Head of caudate nucleus (tissue), 42 donors: ENCODE results near the gene SLITRK1.

Experiments used
- DNase-seq, 42 donors: peaks; one replicate each; pipeline versions ENCODE4 v3.0.0 to v3.0.0-alpha.2; 2020 to 2021; ENCODE audit warnings: mixed read lengths in 7 of 42
- intact Hi-C: fragments of 100-400 bp; cut with DNase I; formaldehyde crosslinking; loops from one replicate; pipeline ENCODE4 v1.15.0; 2022

Gene SLITRK1

GRCh38 chr13:83881917-83882605 lies at the start of gene SLITRK1:
Gene SLITRK1 (minus strand): TSS chr13:83882474. CDS start chr13:83881507, 967 bp downstream.
- intact Hi-C loops, result loop anchor here (5.0 to 10.0 kb wide), 2 partner anchors 57 to 115 kb away; no protein-coding TSS in a partner anchor
- peak; percentile 73 to 97 (median 86) for DNase-seq

- intact Hi-C loops, result no loop called here
- no peak for DNase-seq
These were observed 46.9 kb upstream of the SLITRK1 start for GRCh38 chr13:83929157-83929556.

DNA sequence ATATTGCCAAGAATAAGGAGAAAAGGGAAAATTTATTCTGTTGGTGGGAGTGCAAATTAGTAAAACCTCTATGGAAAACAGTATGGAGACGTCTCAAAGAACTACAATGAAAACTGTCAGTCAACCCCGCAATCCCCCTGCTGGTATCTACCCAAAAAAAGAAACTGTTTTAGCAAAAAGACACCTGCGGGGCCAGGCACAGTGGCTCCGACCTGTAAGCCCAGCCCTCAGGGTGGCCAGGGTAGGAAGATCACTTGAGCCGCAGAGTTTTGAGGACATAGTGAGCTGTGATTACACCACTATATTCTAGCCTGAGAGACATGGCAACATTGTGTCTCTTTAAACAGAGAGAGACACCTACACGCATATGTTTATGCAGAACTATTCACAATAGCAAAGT lies 37.5 kb upstream of the SLITRK1 start:
- no peak for DNase-seq
- intact Hi-C loops, result no loop called here

- intact Hi-C loops, result no loop called here
- DNase-seq, result no peak
These were observed 32.1 kb upstream of the SLITRK1 start for GRCh38 chr13:83914368-83914767.

DNA sequence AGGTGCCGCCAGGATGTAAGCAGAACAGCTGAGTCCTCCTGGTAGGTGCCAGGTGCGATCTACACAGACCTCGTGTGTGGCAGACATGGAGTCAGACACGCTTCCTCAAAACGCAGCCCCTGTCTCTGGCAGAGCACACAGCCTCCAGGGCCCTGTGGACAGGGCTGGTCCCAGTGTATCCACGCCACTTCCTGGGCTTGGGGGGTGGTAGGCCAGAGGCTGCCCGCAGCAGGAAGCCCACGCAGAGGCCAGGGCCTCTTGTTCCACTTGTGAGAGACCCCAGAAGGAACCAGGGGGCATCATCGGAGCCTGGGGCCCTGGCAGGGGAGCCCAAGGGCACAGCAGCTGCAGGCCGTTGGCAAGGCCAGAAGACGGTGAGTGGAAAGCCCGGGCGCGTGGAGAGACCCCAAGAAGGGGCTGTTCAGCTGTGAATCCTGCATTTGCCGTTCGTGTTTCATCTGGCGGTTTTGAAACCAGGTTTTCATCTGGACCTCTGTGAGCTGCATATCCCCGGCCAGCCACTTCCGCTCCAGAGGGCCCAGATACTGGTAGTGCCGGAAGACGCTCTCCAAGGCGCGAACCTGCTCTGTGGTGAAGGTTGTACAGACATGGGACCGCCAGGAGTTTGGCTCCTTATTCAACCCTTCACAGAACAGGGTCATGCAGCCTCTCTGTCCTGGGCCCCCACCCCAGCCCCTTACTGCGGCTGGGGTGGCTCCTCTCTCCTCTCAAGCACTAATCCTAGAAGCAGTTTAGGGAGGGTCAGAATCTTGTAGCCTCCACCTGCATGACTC lies 25.1 kb upstream of the SLITRK1 start:
- DNase-seq, result no peak
- intact Hi-C loops, result no loop called here

DNA sequence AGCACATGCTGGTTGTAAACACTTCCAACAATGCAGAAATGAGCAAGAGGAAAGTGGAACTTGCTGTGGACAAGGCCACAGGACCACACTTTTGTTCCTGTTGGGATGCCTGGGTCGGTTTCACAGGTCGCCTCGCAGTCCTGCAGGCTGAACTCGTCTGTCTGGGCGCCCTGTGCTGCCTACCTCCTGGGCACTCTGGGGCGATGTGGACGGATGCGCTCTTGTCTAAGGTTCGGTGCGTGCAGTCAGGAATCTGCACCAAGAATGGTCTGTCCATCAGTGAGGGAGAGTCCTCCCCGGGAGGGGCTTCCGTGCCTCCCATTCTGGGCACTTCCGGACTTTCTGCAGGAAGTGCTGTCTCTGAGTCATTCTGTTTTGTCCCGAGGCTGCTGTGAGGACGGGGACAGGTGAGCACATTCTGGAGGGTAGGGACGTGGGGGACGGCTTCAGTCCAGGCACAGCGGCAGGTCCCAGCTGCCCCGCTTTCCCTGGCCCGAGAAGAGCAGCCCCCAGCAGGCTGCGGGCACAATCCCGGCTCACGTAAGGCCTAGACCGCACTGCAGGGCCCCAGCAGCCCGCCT lies 24.1 kb upstream of the SLITRK1 start:
- DNase-seq, result no peak
- intact Hi-C loops, result no loop called here

GRCh38 chr13:83905641-83906040 lies 23.4 kb upstream of the SLITRK1 start:
- intact Hi-C loops, result no loop called here
- DNase-seq, result no peak

- intact Hi-C loops, result no loop called here
- no peak for DNase-seq
These were observed 13.8 kb upstream of the SLITRK1 start for GRCh38 chr13:83895994-83896580.

GRCh38 chr13:83890358-83890757 lies 8.1 kb upstream of the SLITRK1 start:
- DNase-seq, result no peak
- intact Hi-C loops, result no loop called here

GRCh38 chr13:83884141-83884540 lies 1.9 kb upstream of the SLITRK1 start:
- intact Hi-C loops, result loop anchor here (5.0 to 10.0 kb wide), 2 partner anchors 59 to 117 kb away; no protein-coding TSS in a partner anchor

GRCh38 chr13:83883061-83883523 lies 818 bp upstream of the SLITRK1 start:
- DNase-seq, result peak in 32 of 42 donors; percentile 15 to 71 (median 38)

More at GRCh38 chr13:83884141-83884540, 1.9 kb upstream of the SLITRK1 start:
- DNase-seq, result no peak

GRCh38 chr13:83882606-83882959 lies 309 bp upstream of the SLITRK1 start:
- DNase-seq, result no peak
- intact Hi-C loops, result loop anchor here (5.0 to 10.0 kb wide), 2 partner anchors 58 to 115 kb away; no protein-coding TSS in a partner anchor

More at GRCh38 chr13:83883061-83883523, 818 bp upstream of the SLITRK1 start:
- intact Hi-C loops, result loop anchor here (5.0 to 10.0 kb wide), 2 partner anchors 58 to 116 kb away; no protein-coding TSS in a partner anchor

DNA sequence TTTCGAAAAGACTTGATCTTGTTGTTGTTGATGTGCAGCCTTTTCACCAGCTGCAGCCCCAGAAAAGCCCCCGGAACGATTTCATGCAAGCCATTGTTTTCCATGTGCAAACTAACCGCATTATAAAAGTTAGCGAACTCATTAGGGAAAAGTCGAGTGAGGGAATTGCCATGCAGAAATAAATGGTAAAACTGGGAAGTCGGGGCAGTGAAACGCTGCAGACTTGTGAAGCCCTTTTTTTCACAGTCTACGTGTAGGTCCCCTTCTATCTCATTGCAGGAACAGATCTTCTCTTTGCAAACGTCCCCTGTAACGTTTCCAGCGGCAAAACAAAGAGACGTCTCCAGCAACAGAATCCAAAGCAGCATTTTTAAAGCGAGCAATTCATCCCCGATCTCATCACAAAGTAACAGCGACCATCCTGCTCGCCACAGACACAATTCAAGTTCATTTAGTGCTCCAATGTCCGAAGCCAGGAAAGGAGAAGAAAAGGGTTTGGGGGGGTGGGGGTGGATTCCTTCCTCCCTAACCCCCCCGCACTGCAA lies 1.1 kb downstream of the SLITRK1 start:
- peak in 21 of 42 donors; percentile 8 to 62 (median 27) for DNase-seq
- intact Hi-C loops, result loop anchor here (5.0 to 10.0 kb wide), 2 partner anchors 56 to 114 kb away; no protein-coding TSS in a partner anchor

DNA sequence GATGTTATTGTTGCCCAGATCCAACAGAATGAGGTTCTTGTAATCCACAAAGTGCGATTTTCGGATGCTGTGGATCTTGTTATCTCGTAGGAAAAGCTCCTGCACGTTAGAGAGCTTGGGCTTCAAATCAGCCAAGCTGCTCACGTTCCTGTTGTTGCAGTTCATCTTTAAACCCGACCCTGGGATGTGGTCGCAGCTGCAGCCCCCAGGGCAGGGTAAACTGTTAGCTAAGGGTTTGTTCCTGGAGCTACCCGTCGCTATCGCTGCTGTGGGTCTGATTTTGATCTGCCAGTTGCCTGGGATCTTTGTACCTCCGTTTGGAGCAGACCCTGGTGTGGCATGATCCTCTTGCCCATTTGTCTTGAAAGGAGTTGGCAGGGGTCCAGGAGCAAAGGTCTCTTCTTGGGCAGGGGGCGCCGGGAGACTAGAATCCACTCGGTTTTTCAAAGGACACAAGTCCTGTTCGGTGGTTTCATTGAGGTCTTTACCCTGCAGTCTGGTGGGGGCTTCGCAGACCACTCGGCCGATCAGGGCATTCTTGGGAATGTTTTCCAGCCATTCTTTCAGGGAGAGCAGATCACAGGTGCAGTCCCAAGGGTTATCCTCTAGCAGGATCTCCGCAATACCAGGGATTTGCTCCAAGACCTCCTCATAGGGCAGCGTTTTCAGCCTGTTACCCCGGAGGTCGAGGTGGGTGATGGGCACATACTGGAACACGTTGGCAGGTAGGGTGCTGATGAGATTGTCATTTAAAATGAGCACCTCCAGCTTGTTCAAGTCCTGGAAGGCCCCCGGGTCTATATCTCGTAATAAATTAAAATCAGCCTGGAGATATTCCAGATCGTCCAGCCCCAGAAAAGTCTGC lies 1.8 kb downstream of the SLITRK1 start:
- intact Hi-C loops, result loop anchor here (5.0 to 10.0 kb wide), 2 partner anchors 56 to 113 kb away; no protein-coding TSS in a partner anchor

DNA sequence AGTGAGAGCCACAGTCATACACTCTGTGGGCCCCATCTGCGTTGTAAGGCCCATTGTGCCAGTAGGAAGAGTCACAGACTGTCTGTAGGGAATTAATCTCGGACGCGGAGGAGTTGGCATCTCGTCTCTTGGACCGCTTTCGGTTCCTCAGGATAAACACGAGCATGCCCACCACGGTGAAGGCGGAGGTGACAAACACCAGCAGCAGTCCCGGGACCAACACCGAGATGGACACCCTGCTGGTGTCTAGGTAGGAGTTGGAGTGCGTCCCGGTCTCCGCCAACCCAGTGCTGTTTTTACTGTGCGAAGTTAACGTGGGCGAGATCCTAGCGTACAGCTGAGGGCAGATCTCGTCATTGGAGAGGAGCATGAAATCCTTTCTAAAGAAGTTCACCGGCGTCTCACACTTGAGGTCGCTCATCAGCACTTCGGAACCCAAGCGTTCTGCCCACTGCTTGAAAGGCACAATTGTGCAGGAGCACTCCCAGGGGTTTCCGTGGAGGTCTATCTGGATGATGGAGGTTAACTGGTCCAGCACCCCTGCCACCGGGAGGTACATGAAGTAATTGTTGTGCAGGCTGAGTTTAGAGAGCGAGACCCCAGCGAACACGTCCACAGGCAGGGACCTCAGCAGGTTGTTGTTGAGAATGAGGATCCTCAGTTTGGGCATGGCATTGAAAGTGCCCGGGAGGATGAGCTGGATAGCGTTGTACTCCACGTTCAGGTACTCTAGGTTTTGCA lies 2.7 kb downstream of the SLITRK1 start:
- intact Hi-C loops, result loop anchor here (5.0 to 10.0 kb wide), 2 partner anchors 55 to 112 kb away; no protein-coding TSS in a partner anchor
- DNase-seq, result peak; percentile 29 to 83 (median 59)

More for the DNA sequence above, 1.8 kb downstream of the SLITRK1 start:
- peak in 33 of 42 donors; percentile 12 to 66 (median 40) for DNase-seq

GRCh38 chr13:83878691-83879430 lies 3.4 kb downstream of the SLITRK1 start:
- peak in 40 of 42 donors; percentile 12 to 77 (median 47) for DNase-seq
- intact Hi-C loops, result no loop called here
